K562 (cell line): ENCODE data around the gene NDUFS6. TPM values are rescaled to one million over a fixed set of nuclear protein-coding genes. Genes with fewer than 3 reads are reported as not detected.
A peak's percentile ranks its signal among the peaks of the same experiment; 100 is the strongest.

ENCODE experiments used
- ATAC-seq: fragments of 200-7000 bp; cut with Tn5 transposase; 3 replicates; pipeline ENCODE4 v1.9.1; 2020; ENCODE audit warnings: moderate library complexity
- BruUV-seq: library from RNA; stranded (reverse); fragments of 400-500 nt; replicated peaks from 2 replicates; lab custom pipeline; 2021; lab: Mats Ljungman, UMichigan
- CTCF ChIA-PET: fragments of 300-600 bp; formaldehyde crosslinking; extraction: SDS; loops from one replicate; lab custom pipeline; 2021; ENCODE audit warnings: low intra/inter-chr PET ratio; lab: Yijun Ruan, JAX
- POLR2A ChIA-PET: fragments of 300-600, 350-650 bp; sonication (Branson Sonifier 250); formaldehyde crosslinking; extraction: SDS; loops from one replicate; lab custom pipeline; 2021; ENCODE audit warnings: antibody characterized with exemption, inconsistent platforms; lab: Yijun Ruan, JAX
- DNase-seq, 4 experiments: peaks; one replicate each; pipeline versions ENCODE4 v3.0.0 to v3.0.0-alpha.2; 2011 to 2018; ENCODE audit warnings: low spot score in 3 of 4, mixed read lengths in 3 of 4; ENCODE audit errors: extremely low read depth in 1 of 4
- FAIRE-seq: peaks from 2 replicates; lab custom pipeline; 2011; peaks lifted over from hg19 to GRCh38; lab: Jason Lieb, UNC
- H2AFZ ChIP-seq: 2 replicates; pipeline ENCODE4 v1.6.0; 2011; ENCODE audit warnings: low read depth, low read length, control low read depth, inconsistent platforms
- H3K27ac ChIP-seq: fragments of 200-600 bp; 3 replicates; pipeline ENCODE4 v1.8.0; 2011; ENCODE audit warnings: low read depth, mild to moderate bottlenecking, control low read depth, inconsistent platforms, low read length, moderate library complexity, mixed read lengths; ENCODE audit errors: extremely low read depth
- H3K27me3 ChIP-seq, 2 experiments: fragments of 300-600 bp in 1 of 2; 2 replicates in 1 of 2; 3 replicates in 1 of 2; pipeline versions ENCODE4 v1.6.0 to v1.8.0; 2011; ENCODE audit warnings: inconsistent platforms in 2 of 2, low read length in 2 of 2, mild to moderate bottlenecking in 1 of 2, mixed read lengths in 1 of 2, moderate library complexity in 1 of 2; ENCODE audit not compliant: control insufficient read depth in 2 of 2, insufficient read depth in 2 of 2
- H3K36me3 ChIP-seq: fragments of 300-600 bp; 3 replicates; pipeline ENCODE4 v1.8.0; 2011; ENCODE audit warnings: mild to moderate bottlenecking, low read length, inconsistent platforms; ENCODE audit not compliant: control insufficient read depth, insufficient read depth
- H3K4me1 ChIP-seq, 2 experiments: fragments of 200-600 bp in 1 of 2; replicated peaks in 1 of 2; 2 replicates in 1 of 2; 3 replicates in 1 of 2; pipeline versions ENCODE4 v1.5.1 to v1.8.0; 2011; ENCODE audit warnings: inconsistent platforms in 2 of 2, low read length in 2 of 2, mild to moderate bottlenecking in 1 of 2, mixed read lengths in 1 of 2, moderate library complexity in 1 of 2; ENCODE audit not compliant: control insufficient read depth in 2 of 2, insufficient read depth in 2 of 2
- H3K4me2 ChIP-seq: 2 replicates; pipeline ENCODE4 v1.6.1; 2011; ENCODE audit warnings: low read length, control low read depth, inconsistent platforms, mixed read lengths; ENCODE audit not compliant: insufficient read depth
- H3K4me3 ChIP-seq: fragments of 200-600 bp; sonication (generic), shearing (Covaris generic); 2 replicates; pipeline ENCODE4 v1.5.1; 2016; ENCODE audit warnings: control low read depth, inconsistent platforms
- H3K79me2 ChIP-seq: fragments of 200-600 bp; 3 replicates; pipeline ENCODE4 v1.8.0; 2011; ENCODE audit warnings: low read length, inconsistent platforms; ENCODE audit not compliant: control insufficient read depth, insufficient read depth
- H3K9ac ChIP-seq, 2 experiments: 2 replicates each; pipeline versions ENCODE4 v1.6.0 to v1.6.1; 2011; ENCODE audit warnings: low read depth in 2 of 2, low read length in 2 of 2, control low read depth in 1 of 2, inconsistent platforms in 1 of 2, mild to moderate bottlenecking in 1 of 2, mixed read lengths in 1 of 2; ENCODE audit not compliant: insufficient read depth in 1 of 2
- H3K9me1 ChIP-seq: one replicate; pipeline ENCODE4 v1.6.0; 2011; ENCODE audit warnings: inconsistent platforms, mild to moderate bottlenecking, low read length, moderate library complexity; ENCODE audit not compliant: control insufficient read depth, insufficient read depth
- H3K9me3 ChIP-seq: replicated peaks from 2 replicates; pipeline ENCODE4 v1.5.1; 2011; ENCODE audit warnings: low read depth, low read length, inconsistent platforms; ENCODE audit not compliant: control insufficient read depth, insufficient read depth
- H4K20me1 ChIP-seq: replicated peaks from 2 replicates; pipeline ENCODE4 v1.6.1; 2011; ENCODE audit warnings: low read length, inconsistent platforms, mixed read lengths; ENCODE audit not compliant: control insufficient read depth, insufficient read depth
- CEBPG ChIP-seq, 3 experiments: fragments of 200-800 bp in 1 of 3; sonication (Bioruptor generic) in 1 of 3; sonication (generic) in 1 of 3; formaldehyde crosslinking in 1 of 3; IDR thresholded peaks in 2 of 3; conservative IDR thresholded peaks in 1 of 3; 2 replicates each; pipeline versions ENCODE4 v1.6.1 to v1.8.0; 2016 to 2022; ENCODE audit warnings: missing compliant biosample characterization in 2 of 3, missing genetic modification characterization in 2 of 3, mild to moderate bottlenecking in 1 of 3, missing genetic modification reagents in 1 of 3
- CLOCK ChIP-seq: fragments of 250-450 bp; sonication (Bioruptor Pico); IDR thresholded peaks from 2 replicates; pipeline ENCODE4 v1.4.0; 2020; ENCODE audit warnings: mild to moderate bottlenecking, moderate library complexity, borderline replicate concordance
- E2F4 ChIP-seq: sonication (generic); formaldehyde crosslinking; IDR thresholded peaks from 2 replicates; pipeline ENCODE4 v1.8.0; 2022; ENCODE audit warnings: mild to moderate bottlenecking, low read depth, missing genetic modification reagents
- IRF1 ChIP-seq: sonication (generic); formaldehyde crosslinking; IDR thresholded peaks from 2 replicates; pipeline ENCODE4 v1.8.0; 2022; ENCODE audit warnings: missing genetic modification reagents, mild to moderate bottlenecking, borderline replicate concordance
- NRF1 ChIP-seq, 2 experiments: fragments of 450-650 bp; IDR thresholded peaks in 1 of 2; conservative IDR thresholded peaks in 1 of 2; 2 replicates each; pipeline ENCODE4 v1.6.1; 2014; ENCODE audit warnings: mild to moderate bottlenecking in 2 of 2
- POLR2AphosphoS5 ChIP-seq: IDR thresholded peaks from 2 replicates; pipeline ENCODE4 v1.6.1; 2011; ENCODE audit warnings: mild to moderate bottlenecking, low read depth, low read length, moderate library complexity; ENCODE audit not compliant: control insufficient read depth, insufficient read depth
- ZBTB11 ChIP-seq, 3 experiments: fragments of 200-800 bp in 1 of 3; fragments of 250-450 bp in 1 of 3; fragments of 450-650 bp in 1 of 3; sonication (Bioruptor Pico) in 1 of 3; sonication (Bioruptor generic) in 1 of 3; formaldehyde crosslinking in 1 of 3; IDR thresholded peaks; 2 replicates each; pipeline versions ENCODE4 v1.6.1 to v1.8.0; 2016 to 2022; ENCODE audit warnings: mild to moderate bottlenecking in 2 of 3, missing genetic modification characterization in 2 of 3, missing compliant biosample characterization in 1 of 3, moderate library complexity in 1 of 3
- ZNF175 ChIP-seq: fragments of 200-800 bp; sonication (Bioruptor generic); IDR thresholded peaks from 2 replicates; pipeline ENCODE4 v1.6.1; 2016; ENCODE audit warnings: low read depth, mild to moderate bottlenecking, missing genetic modification characterization, missing compliant biosample characterization
- ZNF584 ChIP-seq: fragments of 200-800 bp; sonication (Bioruptor generic); IDR thresholded peaks from 2 replicates; pipeline ENCODE4 v1.6.1; 2016; ENCODE audit warnings: low read depth, mild to moderate bottlenecking, missing genetic modification characterization, missing compliant biosample characterization
- WGBS: fragments of 100-300 bp; shearing (Covaris generic); methylation state at CpG from one replicate; pipeline ENCODE4 v1.1.6; 2016; ENCODE audit warnings: low coverage, mixed read lengths; ENCODE audit not compliant: insufficient coverage; ENCODE audit errors: missing lambda C conversion rate; 5-methylcytosine and 5-hydroxymethylcytosine counted together
- in situ Hi-C: fragments of 300-500 bp; cut with MboI; formaldehyde crosslinking; loops from 4 replicates; pipeline ENCODE4 v1.15.0; 2018; ENCODE audit warnings: inconsistent platforms, mixed read lengths
- intact Hi-C: fragments of 100-400 bp; cut with micrococcal nuclease; formaldehyde crosslinking; loops from 2 replicates; pipeline ENCODE4 v1.14.2; 2022
- polyA plus RNA-seq, 8 experiments: library from polyadenylated mRNA; depleted of rRNA in 4 of 8; stranded (reverse) in 5 of 8; unstranded in 3 of 8; fragments of >200 nt; fragmentation: Nextera tagmentation in 2 of 8; fragmentation: Illumina TruSeq in 1 of 8; extraction: Ambion mirVana in 2 of 8; extraction: Trizol in 1 of 8; gene quantifications; 2 replicates each; pipeline versions ENCODE4 v1.2.1 to v1.2.3, GENCODE V29; 2011 to 2014; ENCODE audit warnings: inconsistent platforms in 1 of 8, missing spikeins in 1 of 8
- total RNA-seq, 7 experiments: library from RNA; depleted of rRNA in 6 of 7; stranded (reverse); fragments of >200 nt in 6 of 7; fragmentation: Illumina TruSeq in 2 of 7; extraction: Trizol in 2 of 7; gene quantifications; 2 replicates each; pipeline versions ENCODE4 v1.2.1 to v1.2.3, GENCODE V29; 2011 to 2021; ENCODE audit warnings: low replicate concordance in 1 of 7

Gene NDUFS6
- total and polyA plus RNA-seq, 9 of the 15 experiments (the other 6 are each of a cell fraction or from before 2014, with no cell fraction given), result 36.1 to 291 (median 77.0) TPM

- DNase-seq (no peak), FAIRE-seq (peak; percentile 54), ATAC-seq (peak; percentile 59)
- Histone ChIP-seq H3K4me3 (peak overlapping the region; percentile 99), H3K27me3 (no peaks in the 10 kb centered on the region), H3K4me1 (peaks cover 5 to 42% of the 10 kb centered on the region in 2 experiments; a peak in 3 of 5 replicates), H3K27ac (peak overlapping the region; percentile 98), H2AFZ (peak overlapping the region; percentile 95), H3K9me3 (no peaks in the 10 kb centered on the region), H3K79me2 (peaks cover 82% of the 10 kb centered on the region), H3K9ac (peak overlapping the region; percentile 98 to 99), H3K36me3 (peaks cover 67% of the 10 kb centered on the region), H4K20me1 (peaks cover 4% of the 10 kb centered on the region; the same call in 1 of the 2 replicates), H3K9me1 (no peaks in the 10 kb centered on the region), H3K4me2 (peak overlapping the region; percentile 95)
- intact Hi-C loops (no loop called here), in situ Hi-C loops (no loop called here)
- POLR2A ChIA-PET, result interaction anchor here (1.4 to 2.2 kb wide), 3 partner anchors 8 to 38 kb away, joined by 4 to 7 read pairs (median 4); no protein-coding TSS in a partner anchor
- WGBS, result 2% methylated on average over 28 of the region's 28 CpGs
- CTCF ChIA-PET, result no interaction called here
- BruUV-seq, result no TSS peak
- TF ChIP-seq ZBTB11 (CRISPR knock-in tag; IDR thresholded peaks at IDR 0.05) (no peak), CEBPG (CRISPR knock-in tag; IDR thresholded peaks at IDR 0.05) (no peak), CEBPG (tag; conservative IDR thresholded peaks at IDR 0.05 in 1 of 2, IDR thresholded peaks at IDR 0.05 in 1 of 2) (no peak), CLOCK (no peak), POLR2AphosphoS5 (no peak; the same call in 1 of the 2 replicates), ZNF175 (CRISPR knock-in tag) (no peak), NRF1 (conservative IDR thresholded peaks at IDR 0.05 in 1 of 2, IDR thresholded peaks at IDR 0.05 in 1 of 2) (no peak), E2F4 (no peak), IRF1 (CRISPR knock-in tag) (no peak), ZNF584 (CRISPR knock-in tag) (no peak)
Measured at GRCh38 chr5:1800472-1801221, 560 bp upstream of the NDUFS6 start.
